GM12878 (cell line): Measurements from ENCODE around the gene CACNA1D.

Source experiments
- CBX3 ChIP-seq: fragments of 200-600 bp; sonication (generic); IDR thresholded peaks from 2 replicates; pipeline ENCODE4 v1.6.1; 2016; ENCODE audit warnings: low read depth, borderline replicate concordance
- CTCF ChIP-seq, 3 experiments: IDR thresholded peaks in 2 of 3; conservative IDR thresholded peaks in 1 of 3; 2 replicates each; pipeline ENCODE4 v1.5.1; 2011; ENCODE audit warnings: low read depth in 3 of 3, low read length in 3 of 3, mild to moderate bottlenecking in 3 of 3, control low read depth in 2 of 3, moderate library complexity in 2 of 3, inconsistent platforms in 1 of 3, mixed read lengths in 1 of 3; ENCODE audit not compliant: control insufficient read depth in 2 of 3, insufficient read depth in 1 of 3; ENCODE audit errors: extremely low read depth in 1 of 3
- FOS ChIP-seq: IDR thresholded peaks from 3 replicates; pipeline ENCODE4 v1.6.1; 2011; ENCODE audit warnings: borderline replicate concordance; ENCODE audit not compliant: insufficient read length; ENCODE audit errors: extremely low read depth
- IRF3 ChIP-seq: fragments of 450-650 bp; IDR thresholded peaks from 2 replicates; pipeline ENCODE4 v1.6.1; 2014; ENCODE audit warnings: mild to moderate bottlenecking
- POLR2AphosphoS5 ChIP-seq: IDR thresholded peaks from 2 replicates; pipeline ENCODE4 v1.6.1; 2011; ENCODE audit warnings: mild to moderate bottlenecking, low read length, inconsistent platforms
- RB1 ChIP-seq: fragments of 450-650 bp; formaldehyde crosslinking; IDR thresholded peaks from 2 replicates; pipeline ENCODE4 v1.6.1; 2017; ENCODE audit warnings: mild to moderate bottlenecking, borderline replicate concordance
- RCOR1 ChIP-seq: conservative IDR thresholded peaks from 2 replicates; pipeline ENCODE4 v1.6.1; 2012; ENCODE audit warnings: low read depth, low read length, improper control_type of control experiment
- SREBF2 ChIP-seq: IDR thresholded peaks from 2 replicates; pipeline ENCODE4 v1.6.1; 2012; ENCODE audit warnings: mild to moderate bottlenecking, low read length
- TAF1 ChIP-seq: IDR thresholded peaks from 2 replicates; pipeline ENCODE4 v1.6.1; 2011; ENCODE audit warnings: mild to moderate bottlenecking, low read depth, low read length, borderline replicate concordance
- TCF12 ChIP-seq: IDR thresholded peaks from 2 replicates; pipeline ENCODE4 v1.6.1; 2011; ENCODE audit warnings: low read depth, mild to moderate bottlenecking, low read length
- TCF3 ChIP-seq: IDR thresholded peaks from 2 replicates; pipeline ENCODE4 v1.6.1; 2012; ENCODE audit warnings: low read depth, mild to moderate bottlenecking, low read length, borderline replicate concordance; ENCODE audit not compliant: insufficient read depth
- YY1 ChIP-seq: IDR thresholded peaks from 2 replicates; pipeline ENCODE4 v1.6.1; 2011; ENCODE audit warnings: low read depth, mild to moderate bottlenecking, low read length
- ZNF274 ChIP-seq: IDR thresholded peaks from one replicate; pipeline ENCODE4 v1.8.0; 2011; ENCODE audit not compliant: insufficient read length, insufficient read depth
- TF ChIP-seq, protein P1 (sequence below): IDR thresholded peaks from 2 replicates; pipeline ENCODE4 v1.6.1; 2012; ENCODE audit warnings: low read depth, low read length, improper control_type of control experiment

- TF ChIP-seq FOS (no peak), CTCF (IDR thresholded peaks at IDR 0.05 in 2 of 3, conservative IDR thresholded peaks at IDR 0.05 in 1 of 3; ENCODE audit: control insufficient read depth in 2 of 3, extremely low read depth in 1 of 3, insufficient read depth in 1 of 3, low read depth in 3 of 3, low read length in 3 of 3) (no peak), TCF3 (no peak), TCF12 (no peak), ZNF274 (no peak), IRF3 (no peak), POLR2AphosphoS5 (no peak), SREBF2 (no peak), RB1 (no peak), RCOR1 (no peak), CBX3 (no peak), TAF1 (no peak), YY1 (no peak)
- TF ChIP-seq, protein P1, sequence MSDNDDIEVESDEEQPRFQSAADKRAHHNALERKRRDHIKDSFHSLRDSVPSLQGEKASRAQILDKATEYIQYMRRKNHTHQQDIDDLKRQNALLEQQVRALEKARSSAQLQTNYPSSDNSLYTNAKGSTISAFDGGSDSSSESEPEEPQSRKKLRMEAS = no peak
Observed at GRCh38 chr3:53808496-53808895, 314.1 kb downstream of the CACNA1D start.
